HG03558 (cell line): ENCODE measurements around the gene TUBA3E.
"Not testable (repeated sequence)": the region's sequence is repeated elsewhere in the genome, so short reads cannot be mapped to it uniquely, and the experiment has no call there.

Experiments used
- ATAC-seq: cut with Tn5 transposase; IDR thresholded peaks from one replicate; pipeline ENCODE4 v1.9.1; 2021; ENCODE audit warnings: moderate number of reproducible peaks; ENCODE audit not compliant: unreplicated experiment; ENCODE audit errors: extremely low read depth

TUBA3E gene

DNA sequence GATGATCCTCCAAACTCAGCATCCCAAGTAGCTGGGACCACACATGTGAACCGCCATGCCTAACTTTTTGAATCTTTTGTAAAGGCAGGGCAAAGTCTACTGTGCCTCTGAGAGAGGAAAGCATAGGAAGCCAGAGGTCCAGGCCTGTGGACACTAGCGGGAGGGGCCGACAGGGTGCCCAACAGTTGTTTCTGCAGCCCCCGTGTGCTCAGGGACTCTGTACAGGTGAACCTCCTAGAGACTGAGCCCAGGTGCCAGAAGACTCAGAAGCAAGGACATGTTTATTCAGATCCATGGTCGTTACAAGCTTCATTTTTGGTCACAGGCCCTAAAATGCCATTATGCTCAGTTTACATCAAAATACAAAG lies 47.1 kb downstream of the TUBA3E start:
- ATAC-seq, result not testable (repeated sequence)

DNA sequence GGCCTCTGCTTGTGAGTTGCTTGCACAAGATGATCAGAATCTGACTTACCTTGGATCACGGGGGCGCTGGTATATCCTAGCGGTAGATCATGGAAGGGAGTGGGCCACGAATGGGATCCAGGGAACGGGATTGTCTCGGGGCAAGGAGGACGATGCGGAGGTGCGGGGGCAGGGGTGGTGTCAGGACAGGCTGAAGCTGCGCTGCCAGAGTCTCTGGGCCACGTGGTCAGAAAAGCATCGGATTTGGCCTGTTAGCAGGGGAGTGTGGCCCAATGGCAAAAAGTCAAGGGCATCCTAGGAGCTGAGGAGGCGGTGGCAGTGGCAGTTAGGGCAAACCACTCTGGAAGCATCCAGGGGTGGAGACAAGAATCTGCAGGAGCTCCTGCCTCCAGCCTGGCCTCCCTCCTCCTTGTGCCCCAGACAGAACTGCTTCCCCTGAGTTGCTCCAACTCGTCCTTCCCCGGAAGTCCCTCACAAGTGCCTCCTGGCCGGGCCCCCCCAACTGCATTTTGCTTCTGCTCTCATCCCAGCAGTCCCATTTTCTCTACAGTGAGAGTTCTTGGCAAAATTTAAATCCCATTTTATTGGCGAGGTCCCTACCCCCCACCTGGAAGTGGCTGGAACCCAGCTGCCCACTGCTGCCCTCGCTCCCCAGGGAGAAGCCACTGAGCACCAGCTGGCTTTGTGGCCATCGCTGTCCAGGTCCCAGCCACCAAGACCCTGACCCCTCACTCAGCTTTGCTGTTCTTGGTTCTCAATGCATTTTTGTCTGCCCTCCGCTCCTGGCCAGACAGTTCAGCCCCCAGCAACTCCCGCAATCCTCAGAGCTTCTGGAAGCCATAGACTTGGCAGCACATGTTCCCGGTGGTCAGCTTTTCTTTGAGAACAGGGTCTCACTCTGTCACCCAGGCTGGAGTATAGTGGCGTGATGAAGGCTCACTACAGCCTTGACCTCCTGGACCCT lies 47.8 kb downstream of the TUBA3E start:
- ATAC-seq, result no peak

DNA sequence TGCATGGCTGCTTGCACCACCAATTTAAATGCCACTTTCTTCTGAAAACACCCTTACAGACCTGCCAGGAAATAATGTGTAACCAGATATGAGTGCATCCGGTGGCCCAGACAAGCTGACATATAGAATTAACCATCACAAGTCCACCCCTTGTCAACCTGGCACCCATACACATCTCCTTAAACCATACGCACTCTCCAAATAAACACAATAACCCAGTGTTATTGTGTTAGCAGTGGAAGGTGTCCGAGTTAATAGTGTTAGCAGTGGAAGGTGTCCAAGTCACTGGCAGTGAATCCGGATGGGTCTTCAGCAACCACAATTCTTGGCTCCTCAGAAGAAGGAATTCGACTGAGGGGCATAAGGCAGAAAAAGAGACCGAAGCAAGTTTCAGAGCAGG lies 49.7 kb downstream of the TUBA3E start:
- ATAC-seq, result not testable (repeated sequence)

DNA sequence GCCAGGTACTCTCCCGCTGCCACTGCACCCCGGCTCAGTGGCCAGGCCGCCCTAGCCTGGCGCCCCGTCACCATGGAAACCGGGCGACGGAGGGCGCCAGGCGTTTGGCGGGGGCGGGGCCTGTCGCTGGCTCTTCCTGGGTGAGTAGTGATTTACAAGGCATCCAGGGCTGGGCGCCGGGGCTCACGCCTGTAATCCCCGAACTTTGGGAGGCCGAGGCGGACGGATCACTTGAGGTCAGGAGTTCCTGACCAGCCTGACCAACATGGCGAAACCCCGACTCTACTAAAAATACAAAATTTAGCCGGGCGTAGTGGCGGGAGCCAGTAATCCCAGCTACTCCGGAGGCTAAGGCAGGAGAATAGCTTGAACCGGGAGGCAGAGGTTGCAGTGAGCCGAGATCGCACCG lies 53.2 kb downstream of the TUBA3E start, which contains the start of gene CCDC74B:
CCDC74B (minus strand) TSS at position 107 of the 409 bp plus-strand sequence. CDS start 116 bp downstream, outside the sequence.
- not testable (repeated sequence) for ATAC-seq

DNA sequence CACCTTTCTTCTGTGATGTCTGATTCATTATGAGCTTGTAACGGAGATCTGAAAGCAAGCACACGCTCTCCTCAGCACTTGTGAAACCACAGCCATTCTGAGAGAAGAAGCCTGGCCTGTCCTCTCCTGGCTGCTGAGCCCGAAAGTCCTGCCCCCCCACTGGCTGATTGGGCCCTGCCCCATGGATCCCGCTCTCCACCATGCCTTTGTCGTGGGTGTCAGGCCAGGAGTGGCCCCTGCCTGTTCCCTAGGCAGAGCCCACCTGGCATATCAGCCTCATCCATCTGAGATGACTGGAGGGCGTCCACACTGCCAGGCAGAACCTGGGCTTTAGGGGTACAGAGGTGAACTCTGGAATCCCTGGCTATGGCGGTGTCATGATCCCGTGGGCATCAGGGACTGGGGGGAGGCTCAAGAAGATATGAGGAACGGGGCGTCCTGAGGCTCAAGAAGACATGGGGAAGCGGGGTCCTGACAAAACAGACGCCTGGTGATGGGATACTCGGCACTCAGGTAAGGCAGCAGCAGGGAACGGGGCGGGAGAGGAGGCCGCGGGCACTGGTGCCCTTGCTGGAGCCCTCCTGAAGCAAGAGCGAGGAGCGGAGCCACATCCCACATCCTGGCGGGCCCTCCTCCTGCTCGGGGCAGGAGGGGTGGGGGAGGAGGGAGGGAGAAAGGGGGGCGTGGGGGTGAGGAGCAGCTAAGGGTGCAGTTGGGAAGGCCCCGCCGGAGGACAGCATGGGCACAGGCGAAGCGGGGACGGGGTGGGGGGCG lies 54.8 kb downstream of the TUBA3E start:
- ATAC-seq, result not testable (repeated sequence)

DNA sequence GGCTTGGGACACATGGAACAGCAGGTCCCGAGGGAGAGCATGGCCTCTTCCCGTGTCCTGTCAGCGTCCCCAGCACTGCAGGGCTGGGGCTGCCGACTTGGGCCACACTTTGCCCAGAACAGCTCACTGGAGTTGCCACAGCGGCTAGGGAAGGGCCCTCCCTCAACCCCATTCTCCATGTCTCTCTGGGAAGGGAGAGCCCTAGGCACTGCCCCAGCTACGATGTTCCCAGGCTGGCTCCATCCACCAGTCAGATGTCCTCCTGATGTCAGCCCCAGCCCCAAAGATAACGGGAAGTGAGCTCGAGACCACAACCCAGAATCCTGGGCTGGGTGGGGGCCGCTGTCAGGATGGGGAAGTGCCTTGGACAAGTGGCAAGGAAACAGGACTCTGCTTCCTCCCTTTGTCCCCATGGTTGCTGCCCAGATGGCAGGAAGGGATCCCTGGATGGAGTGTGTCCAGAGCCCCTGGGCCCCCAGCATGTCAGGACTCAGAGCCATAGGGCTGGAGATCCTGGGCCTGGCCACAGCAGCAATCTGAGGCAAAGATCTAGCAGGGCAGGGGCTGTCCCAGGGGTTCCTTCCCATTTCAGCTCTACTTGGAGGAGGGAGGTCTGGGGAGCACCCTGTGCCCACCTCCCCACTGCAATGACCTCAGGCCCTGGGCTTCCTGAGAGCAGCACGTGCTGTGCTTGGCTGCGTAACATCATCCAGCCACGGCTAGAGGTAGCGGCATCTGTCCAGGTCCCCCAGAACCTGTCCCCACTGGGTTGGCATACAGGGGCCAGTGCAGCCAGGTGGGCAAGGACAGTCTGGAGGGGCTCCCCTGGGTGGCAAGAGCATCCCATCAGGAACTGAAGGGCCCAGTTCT lies 55.6 kb downstream of the TUBA3E start:
- not testable (repeated sequence) for ATAC-seq
